Suppressor macrophage treated with lipopolysaccharide for 4 hours (primary cell): Measurements from ENCODE around the gene CARD14.
"Not testable (repeated sequence)": the region's sequence is repeated elsewhere in the genome, so short reads cannot be mapped to it uniquely, and the experiment has no call there.

Source experiments
- DNase-seq: peaks from one replicate; pipeline ENCODE4 v3.0.0-alpha.2; 2020

The CARD14 gene

DNA sequence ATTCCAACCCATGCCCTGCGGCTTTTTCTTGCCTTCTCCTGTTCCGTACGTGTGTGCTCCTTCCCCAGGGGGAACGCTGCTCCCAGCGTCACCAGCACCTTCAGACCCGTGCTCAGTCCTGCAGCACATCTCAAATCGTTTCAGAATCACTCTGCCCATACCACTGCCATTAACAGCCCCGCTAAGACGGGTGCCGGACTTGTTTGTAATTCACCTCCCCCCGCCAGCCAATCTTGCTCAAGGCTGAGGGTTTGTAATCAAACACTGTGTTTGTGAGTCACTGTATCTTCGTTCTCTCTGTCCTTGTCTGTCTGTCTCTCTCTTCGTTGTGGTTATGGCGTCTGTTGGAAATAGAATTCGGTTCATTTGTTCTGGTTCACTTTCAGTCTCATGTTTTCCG is 17.3 kb downstream of the CARD14 start:
- no peak for DNase-seq

DNA sequence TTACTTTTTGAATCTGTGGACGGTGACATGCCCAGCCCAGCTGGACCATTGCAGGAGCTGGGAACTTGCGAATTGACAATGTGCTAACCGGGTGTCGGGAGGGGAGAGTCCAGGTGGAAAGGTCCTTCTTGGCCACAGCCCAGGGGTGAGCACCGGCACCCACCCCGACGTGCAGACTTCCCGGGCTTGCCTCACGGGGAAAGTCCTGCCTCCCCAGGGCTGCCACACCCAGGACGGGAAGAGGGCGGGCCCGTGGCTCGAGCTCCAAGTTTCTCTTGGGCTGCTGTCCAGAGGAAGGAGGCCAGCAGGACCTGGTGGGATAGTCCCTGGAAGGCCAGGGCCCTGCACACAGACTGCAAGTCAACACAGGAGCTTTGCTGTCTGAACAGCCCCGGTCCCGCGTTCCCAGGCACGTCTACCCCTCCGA is 17.7 kb downstream of the CARD14 start:
- no peak for DNase-seq

DNA sequence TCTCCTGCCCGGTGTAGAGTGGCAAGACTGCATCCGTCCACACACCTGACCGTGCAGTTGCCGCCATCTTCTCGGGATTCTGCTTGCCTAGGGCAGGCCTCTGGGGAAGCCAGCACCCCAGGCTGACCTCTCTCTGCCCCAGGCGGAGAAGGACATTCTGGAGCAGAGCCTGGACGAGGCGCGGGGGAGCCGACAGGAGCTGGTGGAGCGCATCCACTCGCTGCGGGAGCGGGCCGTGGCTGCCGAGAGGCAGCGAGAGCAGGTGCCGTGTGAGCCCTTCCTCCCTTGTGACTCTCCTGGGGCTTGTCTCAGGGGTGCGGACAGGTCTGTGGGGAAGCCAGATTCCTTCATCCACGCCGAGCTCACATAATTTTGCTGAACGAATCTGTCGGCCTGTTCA is 19.8 kb downstream of the CARD14 start:
- no peak for DNase-seq

DNA sequence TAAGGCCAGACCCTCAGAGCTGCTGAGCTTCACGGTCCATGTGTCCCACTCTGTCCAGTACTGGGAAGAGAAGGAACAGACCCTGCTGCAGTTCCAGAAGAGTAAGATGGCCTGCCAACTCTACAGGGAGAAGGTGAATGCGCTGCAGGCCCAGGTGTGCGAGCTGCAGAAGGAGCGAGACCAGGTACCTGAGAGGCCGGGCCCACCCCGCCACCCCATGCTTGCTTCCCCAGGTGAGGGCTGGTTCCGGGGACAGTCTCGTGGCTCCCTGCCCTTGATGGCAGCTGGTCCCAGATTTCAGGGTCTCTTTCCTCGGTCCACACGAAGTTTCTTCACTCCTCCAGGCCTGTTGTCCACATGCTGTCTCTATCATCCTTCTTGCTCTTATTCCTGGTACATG is 20.9 kb downstream of the CARD14 start:
- no peak for DNase-seq

DNA sequence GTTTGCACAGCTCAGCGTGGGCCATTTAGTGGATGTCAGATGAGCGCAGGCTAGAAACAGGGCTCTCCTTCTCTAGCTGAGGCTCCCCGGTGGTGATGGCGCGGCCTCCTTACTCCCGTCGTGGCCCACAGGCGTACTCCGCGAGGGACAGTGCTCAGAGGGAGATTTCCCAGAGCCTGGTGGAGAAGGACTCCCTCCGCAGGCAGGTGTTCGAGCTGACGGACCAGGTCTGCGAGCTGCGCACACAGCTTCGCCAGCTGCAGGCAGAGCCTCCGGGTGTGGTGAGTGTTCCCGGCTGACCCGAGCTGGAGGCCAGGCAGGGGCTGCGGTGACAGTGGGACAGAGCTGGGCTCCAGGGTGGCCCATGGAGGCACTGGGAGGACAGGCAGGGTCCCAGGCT is 21.4 kb downstream of the CARD14 start:
- no peak for DNase-seq

DNA sequence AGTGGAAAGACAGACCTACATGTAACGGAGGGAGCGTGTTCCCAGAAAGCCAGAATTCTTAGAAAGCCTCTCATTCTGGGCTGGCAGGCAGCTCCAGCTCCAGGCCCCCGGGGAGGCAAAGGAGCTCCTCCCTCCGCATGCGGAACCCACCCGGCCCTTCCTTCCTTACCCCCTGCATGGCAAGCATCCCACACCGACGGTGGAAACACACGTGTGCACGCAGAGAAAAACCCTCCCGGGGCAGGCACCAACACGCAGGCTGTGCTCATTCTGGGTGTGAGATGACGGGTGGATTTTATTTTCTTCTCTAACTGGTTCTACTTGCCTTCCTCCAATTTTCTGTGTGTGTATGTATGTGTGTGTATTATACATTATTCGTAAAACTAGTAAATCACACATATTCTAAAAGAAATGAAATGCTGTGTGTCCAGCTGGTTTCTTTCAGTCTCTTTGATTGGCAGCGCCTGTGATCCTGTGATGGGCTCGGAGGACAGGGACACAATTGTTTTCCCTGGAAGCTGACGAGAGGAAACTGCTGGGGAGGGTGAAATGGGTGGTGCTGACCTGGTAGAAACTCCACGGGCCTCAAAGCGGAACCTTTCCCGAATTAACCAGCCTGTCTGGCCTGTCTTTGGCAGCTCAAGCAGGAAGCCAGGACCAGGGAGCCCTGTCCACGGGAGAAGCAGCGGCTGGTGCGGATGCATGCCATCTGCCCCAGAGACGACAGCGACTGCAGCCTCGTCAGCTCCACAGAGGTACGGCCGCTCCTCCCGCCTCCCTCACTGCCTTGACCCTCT is 22.2 kb downstream of the CARD14 start:
- no peak for DNase-seq

DNA sequence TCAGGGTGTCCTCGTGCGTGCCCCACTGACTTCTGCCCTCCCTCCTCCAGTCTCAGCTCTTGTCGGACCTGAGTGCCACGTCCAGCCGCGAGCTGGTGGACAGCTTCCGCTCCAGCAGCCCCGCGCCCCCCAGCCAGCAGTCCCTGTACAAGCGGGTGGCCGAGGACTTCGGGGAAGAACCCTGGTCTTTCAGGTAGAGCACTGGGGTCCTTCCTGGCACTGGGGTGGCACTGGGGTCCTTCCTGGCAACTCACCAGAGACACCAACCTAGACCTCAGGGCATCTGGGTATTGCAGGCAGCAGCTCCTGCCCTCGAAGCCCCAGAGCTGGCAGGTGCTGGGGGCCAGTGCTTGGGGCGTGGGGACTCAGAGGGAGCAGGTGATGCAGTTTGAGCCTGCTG is 25.3 kb downstream of the CARD14 start:
- DNase-seq, result no peak

DNA sequence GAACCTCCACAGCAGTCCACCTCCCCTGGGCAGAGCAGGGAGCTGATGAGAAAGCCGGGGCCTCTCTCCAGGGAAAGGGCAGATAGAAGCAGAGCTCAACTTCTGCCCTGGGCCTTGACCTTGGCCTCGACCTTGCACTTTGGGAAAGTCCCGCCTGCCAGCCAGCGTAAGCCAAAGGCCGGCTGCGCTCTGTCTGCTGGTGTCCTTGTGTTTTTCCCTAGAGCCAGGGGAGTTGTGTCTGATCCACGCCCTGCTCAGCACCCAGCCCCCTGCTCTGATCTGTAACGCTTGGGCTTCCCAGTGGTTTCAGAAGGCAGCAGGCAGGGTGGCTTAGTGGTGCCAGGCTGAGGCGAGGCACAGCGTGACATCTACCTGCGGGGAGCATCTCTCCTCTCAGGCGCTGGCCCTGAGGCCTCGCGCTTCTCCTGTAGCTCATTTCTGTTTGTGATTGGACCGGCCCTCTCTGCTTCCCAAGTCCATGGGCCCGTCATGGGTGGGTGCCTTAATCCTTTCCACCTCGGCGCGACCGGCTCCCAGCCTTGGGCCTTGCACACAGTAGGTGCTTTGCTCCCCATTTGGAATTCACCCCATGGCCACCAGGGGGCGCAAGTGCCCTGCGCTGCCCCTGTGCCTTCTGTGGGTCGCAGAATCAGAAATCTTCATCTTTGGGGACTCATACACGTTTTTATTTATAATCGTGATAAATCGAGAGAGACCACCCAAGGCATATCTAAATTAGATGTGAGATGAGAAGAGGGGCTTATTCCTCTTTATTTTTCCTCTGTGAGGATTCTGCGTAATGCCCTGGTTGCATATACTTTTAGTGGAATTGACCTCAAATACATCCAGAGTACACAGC is 26.1 kb downstream of the CARD14 start:
- DNase-seq, result peak; percentile 53

DNA sequence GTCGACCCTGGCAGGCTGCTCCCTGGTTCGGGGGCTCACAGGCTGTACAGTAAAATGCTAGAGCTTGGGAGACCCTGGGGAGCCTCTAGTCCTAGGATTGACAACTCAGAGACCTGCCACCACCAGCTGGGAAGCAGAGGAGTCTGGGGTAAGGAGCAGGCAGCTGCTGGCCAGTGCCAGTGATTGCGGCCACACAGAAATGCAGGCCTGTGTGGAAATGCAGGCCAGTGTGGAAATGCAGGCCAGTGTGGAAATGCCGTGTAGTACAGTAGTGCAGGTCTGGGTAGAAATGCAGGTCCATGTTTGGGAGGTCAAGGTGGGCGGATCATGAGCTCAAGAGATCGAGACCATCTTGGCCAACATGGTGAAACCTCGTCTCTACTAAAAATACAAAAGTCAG is 26.8 kb downstream of the CARD14 start:
- DNase-seq, result no peak

DNA sequence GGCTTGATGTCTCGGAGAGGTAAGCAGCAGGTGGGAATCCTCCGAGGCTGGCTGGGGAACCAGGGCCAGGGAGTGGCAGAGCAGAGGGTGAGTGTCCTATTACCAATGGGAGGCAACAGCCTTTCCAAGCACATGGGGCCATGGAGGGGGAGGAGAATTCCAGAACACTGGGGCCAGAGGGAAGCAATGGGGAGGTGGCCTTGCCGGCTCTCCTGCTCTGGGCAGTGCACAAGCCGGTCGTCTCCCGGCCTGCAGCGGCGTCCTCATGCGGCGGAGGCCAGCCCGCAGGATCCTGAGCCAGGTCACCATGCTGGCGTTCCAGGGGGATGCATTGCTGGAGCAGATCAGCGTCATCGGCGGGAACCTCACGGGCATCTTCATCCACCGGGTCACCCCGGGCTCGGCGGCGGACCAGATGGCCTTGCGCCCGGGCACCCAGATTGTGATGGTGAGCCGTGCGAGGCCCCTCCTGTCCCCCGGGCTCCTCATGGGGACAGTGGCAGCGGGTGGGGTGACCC is 28.4 kb downstream of the CARD14 start:
- no peak for DNase-seq

DNA sequence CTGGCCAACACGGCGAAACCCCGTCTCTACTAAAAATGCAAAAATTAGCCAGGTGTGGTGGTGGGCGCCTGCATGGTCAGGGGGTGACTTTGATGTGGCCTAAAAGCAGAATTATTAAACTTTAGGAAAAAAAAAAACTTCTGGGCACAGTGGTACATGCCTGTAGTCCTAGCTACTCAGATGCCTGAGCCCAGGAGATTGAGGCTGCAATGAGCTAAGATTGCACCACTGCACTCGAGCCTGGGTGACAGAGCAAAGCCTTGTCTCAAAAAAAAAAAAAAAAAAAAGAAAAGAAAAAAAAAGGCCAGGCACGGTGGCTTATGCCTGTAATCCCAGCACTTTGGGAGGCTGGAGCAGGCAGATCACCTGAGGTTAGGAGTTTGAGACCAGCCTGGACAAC is 29.5 kb downstream of the CARD14 start:
- not testable (repeated sequence) for DNase-seq

DNA sequence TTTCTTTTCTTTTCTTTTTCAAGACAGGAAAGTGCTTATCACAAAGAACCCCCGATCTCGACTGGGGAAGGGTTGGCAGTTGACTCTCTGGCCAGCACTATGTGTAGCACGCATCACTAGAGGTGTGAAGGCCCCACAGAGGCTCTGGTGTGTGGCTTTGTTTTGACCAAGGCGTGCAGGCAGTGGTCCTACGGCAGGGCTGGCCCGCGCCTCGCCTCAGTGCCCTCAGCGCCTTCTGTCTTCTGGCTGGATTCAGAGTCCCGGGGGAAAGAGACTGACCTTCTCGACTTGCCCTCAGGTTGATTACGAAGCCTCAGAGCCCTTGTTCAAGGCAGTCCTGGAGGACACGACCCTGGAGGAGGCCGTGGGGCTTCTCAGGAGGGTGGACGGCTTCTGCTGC is 31.6 kb downstream of the CARD14 start:
- DNase-seq, result no peak

DNA sequence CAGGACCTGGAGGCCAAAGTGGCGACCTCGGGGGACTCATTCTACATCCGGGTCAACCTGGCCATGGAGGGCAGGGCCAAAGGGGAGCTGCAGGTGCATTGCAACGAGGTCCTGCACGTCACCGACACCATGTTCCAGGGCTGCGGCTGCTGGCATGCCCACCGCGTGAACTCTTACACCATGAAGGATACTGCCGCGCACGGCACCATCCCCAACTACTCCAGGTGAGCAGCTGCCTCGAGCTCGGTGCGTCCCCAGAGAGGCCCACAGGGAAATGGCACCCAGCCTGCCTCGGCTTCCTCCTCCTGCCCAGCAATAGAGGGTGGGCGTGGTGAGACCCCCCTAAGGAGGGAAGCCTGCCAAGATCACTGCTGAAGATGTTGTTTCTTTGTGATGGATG is 32.4 kb downstream of the CARD14 start:
- DNase-seq, result no peak

DNA sequence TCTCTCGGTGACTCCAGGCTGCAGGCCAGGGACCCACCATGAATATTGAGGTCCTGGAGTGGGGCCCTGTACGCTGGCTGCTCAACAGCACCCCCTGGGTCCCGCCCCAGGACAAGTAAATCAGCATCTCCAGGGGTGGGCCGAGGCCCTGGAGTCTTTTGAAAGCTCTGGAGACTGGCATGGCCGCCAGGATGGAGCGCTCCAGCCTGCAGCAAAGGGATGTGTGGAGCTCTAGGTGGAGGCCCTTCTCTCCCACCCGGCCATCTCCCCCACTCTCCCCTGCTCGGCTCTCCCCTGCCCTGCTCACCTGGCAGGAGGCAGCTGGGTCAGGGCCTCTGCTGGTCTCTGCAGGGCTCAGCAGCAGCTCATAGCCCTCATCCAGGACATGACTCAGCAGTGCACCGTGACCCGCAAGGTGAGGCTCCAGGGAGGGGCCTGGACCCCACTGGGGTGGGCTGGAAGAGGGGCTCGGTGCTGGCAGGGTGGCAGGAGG is 33.7 kb downstream of the CARD14 start:
- no peak for DNase-seq

DNA sequence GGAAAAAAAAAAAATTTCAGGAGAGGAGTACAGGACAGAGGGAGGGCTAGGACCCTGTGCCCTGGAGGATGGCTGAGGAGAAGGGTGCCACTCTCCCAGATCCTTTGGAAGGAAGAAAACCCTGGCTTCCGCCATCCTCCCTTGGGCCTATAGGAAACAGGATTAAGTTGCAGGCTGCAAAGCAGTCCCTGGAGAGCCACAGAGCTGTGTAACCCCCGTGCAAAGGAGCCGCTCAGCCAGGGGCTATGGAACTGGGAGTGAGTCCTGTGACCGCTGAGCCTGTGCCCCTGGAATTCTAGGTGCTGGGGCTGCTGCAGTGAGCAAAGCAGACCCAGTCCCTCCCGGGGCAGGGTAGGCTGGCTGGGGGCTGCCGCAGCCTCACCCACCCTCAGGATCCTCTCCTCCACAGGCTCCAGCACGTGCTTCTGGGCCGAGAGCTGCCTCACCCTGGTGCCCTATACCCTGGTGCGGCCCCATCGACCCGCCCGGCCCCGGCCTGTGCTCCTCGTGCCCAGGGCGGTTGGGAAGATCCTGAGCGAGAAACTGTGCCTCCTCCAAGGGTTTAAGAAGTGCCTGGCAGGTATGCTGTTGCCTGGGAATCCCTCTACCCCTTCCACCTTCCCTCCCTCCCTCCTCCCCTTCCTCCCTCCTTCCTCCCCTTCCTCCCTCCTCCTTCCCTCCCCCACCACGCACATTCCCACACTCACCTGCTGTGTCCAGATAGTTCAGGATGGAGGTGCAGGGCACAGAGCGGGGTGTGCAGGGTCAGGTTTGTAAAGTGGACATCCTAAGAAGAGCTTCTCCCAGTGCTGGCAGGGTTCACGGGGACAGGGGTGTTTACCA is 35.0 kb downstream of the CARD14 start:
- DNase-seq, result no peak

DNA sequence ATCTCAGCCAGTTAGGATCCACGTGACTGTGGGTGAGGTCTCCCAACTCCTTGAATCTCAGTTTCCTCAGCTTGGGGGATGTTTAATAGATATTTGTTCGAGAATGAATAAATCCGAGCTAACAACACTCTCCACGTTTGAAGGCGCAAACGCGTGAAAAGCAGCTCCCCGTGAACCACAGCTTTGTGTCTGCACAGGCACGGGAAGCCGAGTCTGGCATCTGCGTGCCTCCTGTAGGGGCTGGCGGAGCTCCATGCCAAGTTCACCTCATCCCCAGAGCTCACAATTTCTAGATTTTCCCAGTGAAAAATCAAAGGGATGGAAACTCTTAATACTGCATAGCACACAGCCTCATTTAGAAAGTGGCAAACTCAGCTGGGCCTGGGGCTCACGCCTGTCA is 36.0 kb downstream of the CARD14 start:
- no peak for DNase-seq

DNA sequence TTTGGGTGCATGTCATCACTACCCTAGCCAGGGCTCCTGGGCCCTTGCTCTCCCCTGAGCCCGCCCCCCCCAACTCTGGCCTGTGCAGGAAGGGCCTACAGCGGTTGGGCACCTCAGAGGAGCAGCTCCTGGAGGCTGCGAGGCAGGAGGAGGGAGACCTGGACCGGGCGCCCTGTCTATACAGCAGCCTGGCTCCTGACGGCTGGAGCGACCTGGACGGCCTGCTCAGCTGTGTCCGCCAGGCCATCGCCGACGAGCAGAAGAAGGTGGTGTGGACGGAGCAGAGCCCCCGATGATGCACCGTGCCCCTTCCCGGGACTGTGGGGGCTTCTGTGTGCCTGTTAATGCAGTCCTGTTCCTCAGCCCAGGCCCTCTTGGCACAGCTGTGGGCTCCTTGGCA is 38.2 kb downstream of the CARD14 start:
- no peak for DNase-seq

DNA sequence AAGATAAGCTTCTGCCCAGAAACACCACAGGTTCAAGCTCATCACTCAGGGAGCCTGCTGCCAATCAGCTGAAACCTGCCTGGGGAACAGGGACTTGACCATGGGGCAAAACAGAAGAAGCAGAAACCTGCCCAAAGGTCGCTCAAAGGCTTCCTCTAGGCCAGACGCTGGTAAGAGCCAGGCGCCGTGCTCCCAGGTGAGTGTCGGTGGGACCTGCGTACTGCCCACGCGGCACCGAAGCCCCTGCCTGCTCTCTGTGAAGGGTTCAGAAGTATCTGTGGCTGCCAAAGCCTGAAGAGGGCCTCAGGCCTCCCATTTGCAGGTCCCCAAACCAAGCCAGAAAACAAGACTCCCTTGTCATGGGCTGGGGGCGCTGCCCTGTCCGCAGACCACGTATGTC is 39.9 kb downstream of the CARD14 start:
- DNase-seq, result no peak

DNA sequence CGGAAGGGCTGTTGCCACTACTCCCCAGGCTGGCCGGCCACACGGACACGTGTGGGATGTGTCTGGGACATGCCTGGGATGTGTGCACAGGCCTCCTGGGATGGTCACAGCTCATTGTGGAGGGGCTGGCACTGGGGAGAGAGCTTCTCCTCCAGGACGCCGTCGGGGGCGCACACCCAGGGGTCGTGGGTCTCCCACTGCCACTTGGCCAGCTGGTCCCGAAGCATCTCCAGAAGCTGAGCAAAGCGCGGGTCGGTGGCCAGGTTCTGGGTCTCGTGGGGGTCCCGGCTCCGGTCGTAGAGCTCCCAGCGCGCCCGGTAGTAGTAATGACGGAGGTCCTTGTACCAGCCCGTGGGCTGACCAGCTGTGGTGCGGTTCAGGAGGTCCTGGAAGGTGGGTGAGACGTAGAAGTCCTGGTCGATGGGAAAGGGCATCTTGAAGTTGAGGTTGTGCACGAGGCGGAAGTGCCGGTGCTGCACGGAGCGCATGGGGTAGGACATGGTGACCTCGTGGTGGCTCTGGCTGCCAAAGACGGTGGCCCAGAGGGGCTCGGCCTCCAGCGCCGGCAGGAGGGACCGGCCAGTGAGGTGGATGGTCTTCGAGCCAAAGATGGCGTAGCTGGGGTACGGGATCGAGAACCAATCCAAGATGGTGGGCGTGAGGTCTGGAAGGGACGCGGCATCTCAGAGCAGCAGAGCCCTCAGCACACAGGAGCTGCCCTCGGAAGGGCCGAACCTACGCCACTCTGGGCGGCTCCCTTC is 40.7 kb downstream of the CARD14 start:
- DNase-seq, result no peak

DNA sequence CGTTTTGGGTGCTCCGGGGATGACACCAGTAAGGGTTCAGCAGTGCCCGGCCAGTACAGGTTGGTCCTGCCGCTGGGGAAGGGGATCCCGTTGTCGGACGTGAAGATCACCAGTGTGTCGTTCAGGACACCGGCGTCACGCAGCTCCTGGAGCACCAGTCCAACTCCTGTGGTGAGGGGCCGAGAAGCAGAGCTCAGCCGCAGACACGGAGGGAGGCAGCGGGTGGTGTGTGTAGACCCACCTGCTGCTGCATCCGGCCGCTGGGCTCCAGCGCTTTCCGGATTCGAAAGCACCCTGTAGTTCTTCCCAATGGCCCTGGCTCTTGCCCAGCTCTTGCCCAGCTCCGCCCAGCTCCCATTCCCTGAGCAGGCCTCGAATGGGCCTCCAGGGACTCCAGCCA is 42.3 kb downstream of the CARD14 start:
- DNase-seq, result no peak

DNA sequence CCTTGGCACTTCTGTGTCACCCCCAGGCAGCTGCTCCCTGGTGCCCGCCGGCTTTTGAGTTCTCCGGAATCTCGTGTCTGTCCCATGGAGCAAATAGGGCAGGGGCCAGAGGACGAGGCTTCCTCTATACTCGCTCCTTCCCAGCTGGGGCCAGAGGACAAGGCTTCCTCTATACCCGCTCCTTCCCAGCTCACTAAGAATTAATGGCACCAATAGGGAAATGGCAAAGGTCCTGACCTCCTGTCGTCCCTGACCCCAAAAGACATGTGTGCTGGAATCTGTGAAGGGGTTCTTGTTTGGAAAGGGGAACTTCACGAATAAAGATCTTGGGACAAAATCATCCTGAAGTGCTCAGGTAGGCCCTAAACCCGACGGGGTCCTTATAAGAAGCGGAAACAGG is 42.7 kb downstream of the CARD14 start:
- DNase-seq, result no peak

DNA sequence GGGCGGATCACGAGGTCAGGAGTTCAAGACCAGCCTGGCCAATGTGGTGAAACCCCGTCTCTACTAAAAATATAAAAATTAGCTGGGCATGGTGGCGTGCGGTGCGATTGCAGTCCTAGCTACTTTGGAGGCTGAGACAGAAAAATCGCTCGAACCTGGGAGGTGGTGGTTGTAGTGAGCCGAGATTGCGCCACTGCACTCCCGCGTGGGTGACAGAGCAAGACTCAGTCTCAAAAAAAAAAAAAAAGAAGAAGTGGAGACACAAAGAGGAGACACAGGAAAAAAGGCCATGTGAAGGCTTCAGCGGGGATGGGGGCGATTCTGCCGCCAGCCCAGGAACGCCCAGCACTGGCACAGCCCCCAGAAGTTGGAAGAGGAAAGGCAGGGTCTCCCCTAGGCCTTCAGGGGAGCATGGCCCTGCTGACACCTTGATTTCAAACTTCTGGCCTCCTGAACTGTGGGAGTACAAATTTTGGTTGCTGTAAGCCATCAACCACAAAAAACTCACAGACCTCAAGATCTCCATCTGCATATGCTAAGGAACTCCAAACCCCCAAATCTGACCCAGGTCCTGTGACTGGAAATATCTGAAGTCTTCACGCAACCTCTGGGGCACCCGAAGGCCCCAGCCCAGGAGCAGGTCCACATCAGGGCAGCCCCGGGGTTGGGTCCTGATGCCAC is 43.3 kb downstream of the CARD14 start:
- peak; percentile 80 for DNase-seq
